WERI-Rb-1 (cell line): Measurements from ENCODE around the gene EEFSEC.

ENCODE experiments used
- DNase-seq: peaks from one replicate; pipeline ENCODE4 v3.0.0-alpha.2; 2020
- H3K27ac ChIP-seq: fragments of 250-450 bp; sonication (Bioruptor Pico); 2 replicates; pipeline ENCODE4 v1.5.1; 2020; ENCODE audit warnings: mild to moderate bottlenecking, moderate library complexity
- H3K27me3 ChIP-seq: fragments of 250-450 bp; sonication (Bioruptor Pico); 2 replicates; pipeline ENCODE4 v1.5.1; 2021; ENCODE audit warnings: mild to moderate bottlenecking, low read depth, moderate library complexity; ENCODE audit not compliant: insufficient read depth, severe bottlenecking
- H3K36me3 ChIP-seq: fragments of 250-450 bp; sonication (Bioruptor Pico); 2 replicates; pipeline ENCODE4 v1.5.1; 2020; ENCODE audit warnings: mild to moderate bottlenecking, moderate library complexity
- H3K4me3 ChIP-seq: 2 replicates; pipeline ENCODE4 v1.5.1; 2011; ENCODE audit warnings: low read depth, mild to moderate bottlenecking, control low read depth, low read length
- H3K9me3 ChIP-seq: fragments of 250-450 bp; sonication (Bioruptor Pico); 2 replicates; pipeline ENCODE4 v1.5.1; 2021; ENCODE audit warnings: mild to moderate bottlenecking, moderate library complexity; ENCODE audit not compliant: severe bottlenecking
- TF ChIP-seq, protein P1 (sequence below): IDR thresholded peaks from 2 replicates; pipeline ENCODE4 v1.5.1; 2011; ENCODE audit warnings: low read depth, mild to moderate bottlenecking, control low read depth, inconsistent platforms, low read length

The EEFSEC gene

DNA sequence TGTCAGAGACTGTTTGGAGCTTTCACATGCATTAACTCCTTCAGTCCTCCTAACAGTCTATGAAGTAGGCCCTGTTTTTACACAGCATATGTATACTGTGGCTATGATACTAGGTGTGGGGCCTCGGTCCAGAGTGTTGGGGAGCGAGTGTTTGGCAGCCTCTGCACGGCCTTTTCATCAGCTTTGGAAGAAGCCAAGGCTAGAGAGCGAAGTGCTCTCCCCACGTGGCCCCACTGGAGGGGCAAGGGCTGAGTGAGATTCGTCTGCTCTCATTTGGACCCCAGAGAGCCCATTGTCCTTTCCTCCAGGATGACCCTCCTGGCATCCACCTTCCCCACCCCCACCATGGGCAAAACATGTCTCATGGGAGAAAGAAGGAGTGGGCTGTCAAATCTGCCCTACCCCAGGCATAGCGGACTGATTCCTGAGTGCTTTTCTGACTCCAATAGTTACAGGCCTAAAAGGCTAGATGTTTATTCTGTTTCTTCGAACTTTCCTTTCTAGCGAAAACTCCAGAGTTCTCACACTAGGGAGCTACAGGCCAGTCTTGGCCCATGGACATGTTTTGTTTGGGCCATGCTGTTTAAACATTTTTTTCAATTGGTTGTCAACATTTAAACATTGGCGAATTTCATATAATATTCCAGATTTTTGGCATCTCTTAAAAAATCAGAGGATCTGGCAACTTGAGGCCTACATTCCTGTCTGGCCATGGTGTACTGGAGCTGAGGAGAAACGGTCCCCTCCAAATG lies 76.0 kb downstream of the EEFSEC start:
- Histone ChIP-seq H3K27ac (no peak overlapping the region), H3K27me3 (no peaks in the 10 kb centered on the region), H3K4me3 (no peak overlapping the region), H3K9me3 (no peaks in the 10 kb centered on the region), H3K36me3 (no peaks in the 10 kb centered on the region)
- no peak for DNase-seq
- TF ChIP-seq, protein P1, sequence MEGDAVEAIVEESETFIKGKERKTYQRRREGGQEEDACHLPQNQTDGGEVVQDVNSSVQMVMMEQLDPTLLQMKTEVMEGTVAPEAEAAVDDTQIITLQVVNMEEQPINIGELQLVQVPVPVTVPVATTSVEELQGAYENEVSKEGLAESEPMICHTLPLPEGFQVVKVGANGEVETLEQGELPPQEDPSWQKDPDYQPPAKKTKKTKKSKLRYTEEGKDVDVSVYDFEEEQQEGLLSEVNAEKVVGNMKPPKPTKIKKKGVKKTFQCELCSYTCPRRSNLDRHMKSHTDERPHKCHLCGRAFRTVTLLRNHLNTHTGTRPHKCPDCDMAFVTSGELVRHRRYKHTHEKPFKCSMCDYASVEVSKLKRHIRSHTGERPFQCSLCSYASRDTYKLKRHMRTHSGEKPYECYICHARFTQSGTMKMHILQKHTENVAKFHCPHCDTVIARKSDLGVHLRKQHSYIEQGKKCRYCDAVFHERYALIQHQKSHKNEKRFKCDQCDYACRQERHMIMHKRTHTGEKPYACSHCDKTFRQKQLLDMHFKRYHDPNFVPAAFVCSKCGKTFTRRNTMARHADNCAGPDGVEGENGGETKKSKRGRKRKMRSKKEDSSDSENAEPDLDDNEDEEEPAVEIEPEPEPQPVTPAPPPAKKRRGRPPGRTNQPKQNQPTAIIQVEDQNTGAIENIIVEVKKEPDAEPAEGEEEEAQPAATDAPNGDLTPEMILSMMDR = no peak

DNA sequence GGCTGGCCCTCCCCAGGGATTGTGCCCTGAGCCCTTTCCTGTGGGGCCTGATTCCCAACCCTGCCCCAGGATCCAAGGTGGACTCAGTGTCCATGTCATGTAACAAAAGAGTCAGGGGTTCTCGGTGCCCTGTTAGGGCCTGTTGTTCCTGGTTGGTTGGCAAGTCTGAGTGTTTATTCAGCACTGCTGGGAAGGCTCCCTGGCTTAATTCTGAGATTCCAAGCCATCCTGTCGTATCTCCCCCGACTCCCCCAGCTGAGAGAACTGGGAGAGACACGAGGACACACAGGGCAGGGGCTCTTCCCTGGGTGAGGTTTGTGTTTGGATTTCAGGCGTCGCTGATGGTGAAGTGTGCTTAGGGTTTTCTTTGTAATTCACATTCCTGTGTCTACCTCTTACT lies 78.3 kb downstream of the EEFSEC start:
- Histone ChIP-seq H3K9me3 (no peaks in the 10 kb centered on the region), H3K27ac (no peak overlapping the region), H3K36me3 (no peaks in the 10 kb centered on the region), H3K4me3 (no peak overlapping the region), H3K27me3 (no peaks in the 10 kb centered on the region)
- TF ChIP-seq, protein P1 = no peak
- DNase-seq = no peak

DNA sequence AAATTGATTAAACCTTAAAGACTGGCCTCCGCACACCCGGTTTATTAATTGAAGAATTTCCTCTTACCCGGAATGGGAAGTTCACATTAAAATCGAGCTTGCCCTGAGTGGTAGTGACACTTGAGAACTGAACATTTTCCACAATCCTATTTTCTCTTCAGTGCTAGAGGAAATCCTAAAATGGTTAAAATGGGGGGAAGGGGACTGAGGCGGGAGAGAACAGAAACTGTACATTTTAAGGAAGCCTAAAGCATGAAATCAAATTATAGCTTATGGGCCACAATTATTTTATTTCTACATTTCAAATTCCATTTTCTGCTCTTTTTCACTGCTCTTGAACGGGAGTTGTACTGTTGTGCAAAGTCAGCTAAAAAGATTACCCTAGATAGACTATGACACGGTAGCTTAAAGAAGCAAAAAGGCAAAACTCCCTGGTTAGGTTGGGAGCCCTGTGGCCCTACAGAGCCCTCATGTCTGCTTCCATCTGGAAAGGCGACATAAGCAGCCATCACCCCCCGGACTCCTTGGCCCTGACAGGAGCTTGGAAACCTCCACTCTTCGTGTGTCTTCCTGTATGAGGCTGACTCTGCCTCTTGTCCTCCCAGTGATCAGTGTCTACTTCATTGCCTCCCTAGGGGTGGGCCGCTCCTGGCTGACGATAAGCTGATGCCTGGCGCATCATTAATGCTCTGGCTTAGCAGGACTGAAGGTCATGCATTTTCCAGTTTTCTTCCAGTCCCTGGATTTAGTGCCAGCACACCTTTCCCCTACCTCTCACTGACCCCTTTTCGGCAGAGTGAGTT lies 79.3 kb downstream of the EEFSEC start:
- TF ChIP-seq, protein P1 = no peak
- no peaks in the 10 kb centered on the region for H3K9me3 ChIP-seq
- no peaks in the 10 kb centered on the region for H3K27me3 ChIP-seq
- no peak overlapping the region for H3K27ac ChIP-seq
- no peak overlapping the region for H3K4me3 ChIP-seq
- no peaks in the 10 kb centered on the region for H3K36me3 ChIP-seq
- no peak for DNase-seq

GRCh38 chr3:128235207-128235926 lies 82.1 kb downstream of the EEFSEC start:
- no peaks in the 10 kb centered on the region for H3K27me3 ChIP-seq
- H3K36me3 ChIP-seq = no peaks in the 10 kb centered on the region
- no peaks in the 10 kb centered on the region for H3K9me3 ChIP-seq
- no peak overlapping the region for H3K4me3 ChIP-seq
- TF ChIP-seq, protein P1 = no peak
- no peak for DNase-seq
- H3K27ac ChIP-seq = no peak overlapping the region

DNA sequence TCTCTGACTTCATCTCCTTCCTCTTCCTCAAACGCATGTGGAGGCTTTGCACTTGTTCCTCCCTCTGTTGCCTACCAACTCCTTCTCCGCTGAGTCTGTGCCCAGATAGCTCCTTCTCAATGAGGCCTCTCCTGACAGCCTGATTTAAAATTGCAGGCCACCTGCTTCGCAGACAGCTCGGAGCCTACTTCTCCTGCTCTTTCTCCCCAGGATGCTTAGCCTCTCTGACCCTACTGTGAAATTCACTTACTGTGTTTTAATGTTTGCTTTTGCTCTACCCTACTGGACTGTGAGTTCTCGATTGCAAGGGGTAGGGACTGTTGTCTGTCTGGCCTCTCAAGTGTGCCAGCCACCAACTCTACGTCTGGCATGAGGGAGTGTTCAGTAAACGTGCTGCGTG lies 83.4 kb downstream of the EEFSEC start:
- H3K36me3 ChIP-seq = no peaks in the 10 kb centered on the region
- no peaks in the 10 kb centered on the region for H3K9me3 ChIP-seq
- no peak overlapping the region for H3K4me3 ChIP-seq
- no peaks in the 10 kb centered on the region for H3K27me3 ChIP-seq
- peak; percentile 16 for DNase-seq
- no peak overlapping the region for H3K27ac ChIP-seq
- TF ChIP-seq, protein P1 = no peak
